ENCODE measurements around the gene FAM149A.
A peak's percentile ranks its signal among the peaks of the same experiment; 100 is the strongest.

The FAM149A gene

DNA sequence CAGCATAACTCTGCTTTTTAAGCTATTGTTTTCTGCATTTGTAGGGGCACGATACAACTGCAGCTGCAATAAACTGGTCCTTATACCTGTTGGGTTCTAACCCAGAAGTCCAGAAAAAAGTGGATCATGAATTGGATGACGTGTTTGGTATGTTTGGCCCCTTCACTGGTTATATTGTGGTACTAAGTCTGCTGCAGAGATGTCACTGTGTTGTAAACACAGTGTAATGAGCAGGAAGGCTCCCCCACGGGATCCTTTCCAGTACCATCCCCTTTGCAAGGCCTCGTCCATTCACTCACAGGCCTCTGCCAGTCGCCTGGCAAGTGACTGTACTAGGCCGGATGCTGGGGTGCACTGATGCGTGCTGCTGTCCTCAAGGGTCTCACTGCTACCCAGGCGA lies 100.7 kb downstream of the FAM149A start:
- DNase-seq: no peak

DNA sequence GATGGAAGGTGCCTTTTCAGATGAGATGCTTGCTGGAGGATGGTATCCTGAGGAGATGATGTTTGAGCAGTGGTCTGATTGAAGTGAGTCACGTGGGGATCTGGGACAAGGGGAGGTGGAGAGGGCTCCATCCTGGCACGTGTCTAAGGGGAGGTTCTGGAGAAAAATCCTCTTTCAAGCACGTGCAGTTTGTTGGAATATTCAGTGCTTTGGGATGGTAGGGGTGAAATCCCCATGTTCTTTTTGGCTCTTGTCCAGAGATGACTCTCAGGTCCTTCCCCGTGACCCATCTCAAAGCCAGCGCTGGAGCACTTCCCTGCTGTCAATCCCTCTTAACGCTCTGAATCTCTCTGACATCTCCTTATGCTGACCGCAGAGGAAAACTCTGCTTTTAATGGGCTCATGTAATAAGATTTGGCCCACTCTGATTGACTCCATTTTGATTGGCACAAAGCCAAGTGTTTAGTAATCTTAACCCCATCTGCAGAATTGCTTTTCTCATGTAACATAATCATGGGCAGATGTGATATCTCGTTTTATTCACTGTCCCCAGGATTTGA lies 112.0 kb downstream of the FAM149A start:
- DNase-seq: peak; percentile 50

DNA sequence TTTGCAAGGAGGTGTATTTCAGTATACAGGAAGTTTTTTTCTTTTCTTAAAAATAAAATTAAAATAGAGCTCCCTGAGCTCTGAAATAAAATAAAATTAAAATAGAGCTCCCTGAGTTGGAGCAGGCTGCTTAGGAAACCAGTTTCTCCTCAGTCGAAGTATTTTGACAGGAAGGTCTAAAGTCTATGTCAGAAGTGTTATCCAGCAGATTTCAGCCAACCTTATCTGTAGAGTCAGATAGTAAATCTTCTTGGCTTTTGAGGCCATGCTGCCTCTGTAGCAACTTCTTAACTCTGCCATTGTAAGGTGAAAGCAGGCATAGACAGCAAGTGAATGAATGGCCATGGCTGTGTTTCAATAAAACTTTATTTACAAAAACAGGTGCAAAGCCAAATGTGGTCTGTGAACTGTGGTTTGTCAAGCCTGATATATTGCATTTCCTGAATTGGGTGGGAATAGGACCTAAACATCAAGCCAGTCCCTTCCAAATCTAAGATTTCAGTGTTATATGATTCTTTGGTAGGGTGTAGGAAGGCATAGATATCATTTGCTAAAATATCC lies 113.3 kb downstream of the FAM149A start:
- no peak for DNase-seq

DNA sequence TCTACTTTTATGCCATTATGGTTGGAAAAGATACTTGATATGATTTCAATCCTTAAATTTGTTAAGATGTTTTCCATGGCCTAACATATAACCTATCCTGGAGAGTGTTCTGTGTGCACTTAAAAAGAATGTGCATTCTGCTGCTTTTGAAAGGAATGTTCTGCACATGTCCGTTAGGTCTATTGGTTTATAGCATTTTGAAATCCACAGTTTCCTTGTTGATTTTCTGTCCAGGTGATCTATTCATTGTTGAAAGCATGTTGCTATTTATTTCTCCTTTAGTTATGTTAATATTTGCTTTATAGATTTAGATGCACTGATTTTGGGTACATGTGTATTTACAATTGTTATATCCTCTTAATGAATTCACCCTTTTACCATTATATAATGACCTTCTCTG lies 117.1 kb downstream of the FAM149A start:
- DNase-seq: no peak

Measured in NCI-H1105 treated with DMSO at 0.1 percent for 48 hours (cell line).